GM12873 (cell line): ENCODE results near the gene KLHL9.

Experiments
- CTCF ChIP-seq: IDR thresholded peaks from 2 replicates; pipeline ENCODE4 v1.5.1; 2012; ENCODE audit warnings: low read depth, mild to moderate bottlenecking, moderate library complexity, low read length, control low read depth; ENCODE audit not compliant: insufficient read depth; ENCODE audit errors: missing control alignments

Gene KLHL9

GRCh38 chr9:21324047-21324446 is 11.2 kb downstream of the KLHL9 start:
- no peak for TF ChIP-seq CTCF

- TF ChIP-seq CTCF: no peak
Observed at GRCh38 chr9:21322911-21323461, 12.2 kb downstream of the KLHL9 start.

GRCh38 chr9:21320465-21320864 is 14.7 kb downstream of the KLHL9 start:
- TF ChIP-seq CTCF: no peak

GRCh38 chr9:21317956-21318923 is 17.0 kb downstream of the KLHL9 start:
- peak; percentile 67 for TF ChIP-seq CTCF

- TF ChIP-seq CTCF: no peak
Observed at GRCh38 chr9:21316860-21317259, 18.3 kb downstream of the KLHL9 start.

- no peak for TF ChIP-seq CTCF
Observed at GRCh38 chr9:21316032-21316842, 19.0 kb downstream of the KLHL9 start.

- no peak for TF ChIP-seq CTCF
Observed at GRCh38 chr9:21314152-21314551, 21.1 kb downstream of the KLHL9 start.
